Hypothalamus (tissue), 51 donors: Measurements from ENCODE around the gene GNPTG.
"Not testable (repeated sequence)": the region's sequence is repeated elsewhere in the genome, so short reads cannot be mapped to it uniquely, and the experiment has no call there.

ENCODE experiments used
- DNase-seq, 51 donors: peaks; one replicate each; lab custom pipeline; 2025; lab: John Stamatoyannopoulos, UW

GNPTG gene

DNA sequence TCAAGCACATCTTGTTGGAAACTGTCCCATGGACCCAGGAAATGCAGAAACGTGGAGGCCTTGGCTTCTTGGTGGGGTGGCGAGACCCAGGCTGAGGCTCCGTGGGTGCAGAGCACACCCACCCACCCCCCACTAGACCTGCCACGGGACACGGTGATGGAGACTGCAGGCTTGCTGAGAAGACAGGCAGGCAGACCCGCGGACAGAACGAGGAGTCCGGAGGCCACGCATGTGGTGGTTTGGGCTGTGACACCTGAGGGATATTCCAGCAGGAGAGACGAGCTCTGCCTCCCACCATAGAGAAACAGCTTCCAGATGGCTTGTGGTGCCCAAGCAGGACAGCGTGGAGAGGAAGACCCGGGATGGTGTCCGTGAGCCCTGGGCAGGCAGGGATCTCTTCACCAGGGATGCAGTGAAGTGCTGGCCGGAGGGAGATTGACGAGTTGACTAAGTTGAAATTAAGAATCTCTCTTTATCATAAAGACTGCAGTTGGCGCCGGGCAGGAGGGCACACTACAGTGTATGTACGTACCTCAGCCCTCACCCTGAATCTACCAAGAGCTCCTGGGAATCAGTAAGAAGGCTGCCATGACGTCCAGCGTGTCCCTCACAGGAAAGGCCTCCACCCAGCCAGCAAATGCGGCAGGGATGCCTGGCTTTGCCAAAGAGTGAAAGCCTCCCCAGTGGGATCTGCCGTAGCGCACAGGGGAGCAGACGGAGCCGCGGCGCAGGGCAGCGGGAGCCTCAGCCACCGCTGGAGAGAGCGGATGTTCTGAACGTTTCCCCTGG is 34.1 kb upstream of the GNPTG start:
- DNase-seq = no peak

DNA sequence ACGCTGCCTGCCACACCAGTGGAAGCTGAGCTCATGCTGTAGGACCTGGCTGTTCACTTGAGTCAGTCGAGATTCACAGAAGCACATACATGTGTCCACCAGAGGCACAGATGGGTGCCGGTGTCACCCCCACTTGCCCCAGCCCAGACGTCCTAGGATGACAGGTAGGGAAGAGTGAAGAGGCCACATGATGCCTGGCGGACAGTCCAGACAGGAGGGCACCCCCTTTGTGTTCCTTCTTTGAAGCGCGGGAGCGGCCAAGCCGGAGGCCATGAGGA is 33.5 kb upstream of the GNPTG start:
- no peak for DNase-seq

DNA sequence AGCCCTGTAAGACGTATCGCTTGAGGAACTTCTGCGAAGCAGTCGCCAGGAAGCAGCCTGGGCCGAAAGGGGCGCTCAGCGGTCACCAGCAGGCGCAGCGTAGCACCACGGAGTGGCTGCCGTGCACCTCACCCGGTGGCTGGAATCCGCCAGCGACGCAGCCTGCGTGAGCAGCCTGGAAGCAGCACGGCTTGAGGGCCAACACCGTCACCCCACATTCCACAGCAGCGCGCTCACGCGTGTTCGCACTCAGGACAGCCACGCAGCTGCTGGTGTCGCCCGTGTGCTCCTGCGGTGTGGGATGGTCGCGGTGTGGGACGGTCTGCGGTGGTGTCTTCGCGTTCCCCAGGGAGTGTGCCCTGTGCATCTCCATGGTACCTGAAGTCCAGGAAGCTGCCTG is 32.7 kb upstream of the GNPTG start:
- DNase-seq = no peak

DNA sequence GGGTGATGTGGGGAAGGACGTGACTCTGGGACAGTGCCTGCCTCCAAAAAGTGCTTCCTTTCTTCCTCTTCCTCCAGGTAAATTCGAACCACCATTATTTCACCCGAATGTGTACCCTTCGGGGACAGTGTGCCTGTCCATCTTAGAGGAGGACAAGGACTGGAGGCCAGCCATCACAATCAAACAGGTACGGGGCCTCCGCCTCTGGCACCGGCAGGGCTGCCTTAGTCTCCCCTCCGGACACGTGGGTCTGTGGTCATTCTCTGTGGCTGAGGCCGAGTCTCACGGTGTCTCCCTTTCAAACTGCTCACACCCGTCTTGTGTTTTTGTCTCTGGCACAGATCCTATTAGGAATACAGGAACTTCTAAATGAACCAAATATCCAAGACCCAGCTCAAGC is 31.6 kb upstream of the GNPTG start:
- no peak for DNase-seq

DNA sequence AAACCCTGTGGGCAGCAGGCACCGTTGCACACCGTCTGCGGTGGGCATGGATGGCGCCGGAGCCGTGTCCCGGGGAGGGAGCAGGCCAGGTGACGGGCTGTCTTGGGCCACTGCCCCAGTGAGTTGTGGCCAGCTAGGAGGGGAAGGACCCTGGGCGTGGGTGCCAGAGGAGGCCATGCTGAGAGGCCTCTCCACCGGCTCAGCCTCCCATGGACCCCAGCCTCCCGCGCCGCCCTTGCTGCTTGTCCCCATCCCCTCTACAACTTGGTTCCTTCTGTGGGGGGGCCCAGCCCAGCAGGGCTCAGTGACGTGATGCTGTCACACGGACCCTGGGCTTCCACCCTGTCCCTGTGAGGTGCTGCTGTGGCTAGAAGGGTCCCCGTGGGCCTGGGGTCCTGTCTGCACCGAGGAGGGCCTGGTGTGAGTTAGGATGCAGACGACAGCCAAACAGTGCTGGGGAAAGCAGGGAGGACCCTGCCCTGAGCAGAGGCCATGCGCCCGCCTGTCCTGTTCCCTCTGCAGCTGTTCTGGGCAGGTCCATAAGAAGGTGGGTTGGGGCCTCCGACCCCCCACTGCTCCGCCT is 31.0 kb upstream of the GNPTG start:
- DNase-seq = no peak

DNA sequence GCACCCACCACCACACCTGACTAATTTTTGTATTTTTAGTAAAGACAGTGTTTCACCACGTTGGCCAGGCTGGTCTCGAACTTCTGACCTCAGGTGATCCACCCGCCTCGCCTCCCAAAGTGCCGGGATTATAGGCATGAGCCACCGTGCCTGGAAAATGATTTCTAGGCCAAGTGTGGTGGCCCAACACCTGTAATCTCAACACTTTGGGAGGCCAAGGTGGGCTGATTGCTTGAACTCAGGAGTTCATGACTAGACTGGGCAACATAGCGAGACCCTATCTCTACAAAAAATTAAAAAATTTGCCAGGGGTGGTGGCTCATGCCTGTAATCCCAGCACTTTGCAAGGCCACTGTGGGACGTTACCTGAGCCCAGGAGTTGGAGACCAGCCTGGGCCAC is 29.3 kb upstream of the GNPTG start:
- no peak for DNase-seq

DNA sequence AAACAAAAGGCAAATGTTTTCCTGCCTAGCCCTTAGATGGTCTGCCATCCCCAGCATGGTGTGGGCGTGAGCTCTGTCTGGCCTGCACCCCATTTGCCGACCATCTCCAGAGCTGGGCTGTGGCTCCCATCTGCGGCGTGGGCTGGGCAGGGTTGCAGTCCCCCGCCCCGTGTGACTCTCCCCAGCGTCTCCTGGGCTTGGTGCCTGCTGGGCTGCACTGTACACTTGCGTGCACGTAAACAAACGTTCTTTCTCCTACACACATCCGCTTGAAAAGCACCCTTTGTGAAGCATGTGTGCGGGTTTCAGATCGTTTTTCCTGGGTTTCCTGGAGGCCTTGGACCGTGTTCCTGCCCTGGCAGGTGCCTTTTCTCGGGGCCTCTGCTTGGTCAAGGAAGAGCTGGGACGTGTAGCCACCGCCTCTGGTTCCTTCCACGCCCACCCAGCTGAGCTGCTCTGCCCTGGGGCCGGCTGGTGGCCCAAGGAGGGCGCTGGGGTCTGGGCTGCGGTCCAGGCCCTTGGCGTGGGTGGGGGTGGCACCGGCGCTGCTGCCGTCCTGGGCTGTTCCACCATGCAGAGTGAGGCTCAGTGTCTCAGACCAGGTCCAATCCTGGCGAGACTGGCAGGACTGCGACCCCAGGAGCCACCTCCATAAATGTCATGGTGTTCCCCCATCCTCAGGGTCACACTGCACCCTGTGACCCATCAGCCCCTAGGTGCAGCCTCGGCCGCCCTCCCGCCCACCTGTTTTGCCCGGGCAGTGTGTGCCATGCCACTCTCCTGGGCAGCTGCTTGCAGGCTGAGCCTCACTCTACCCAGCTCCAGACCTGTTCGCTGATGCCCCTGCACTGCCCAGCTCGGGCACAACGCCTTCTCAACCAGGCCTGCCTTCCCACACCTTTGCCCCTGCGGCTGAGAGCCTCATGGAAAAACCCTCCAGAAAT is 28.2 kb upstream of the GNPTG start:
- DNase-seq = peak in 30 of 51 donors; percentile 15 to 65 (median 36)

DNA sequence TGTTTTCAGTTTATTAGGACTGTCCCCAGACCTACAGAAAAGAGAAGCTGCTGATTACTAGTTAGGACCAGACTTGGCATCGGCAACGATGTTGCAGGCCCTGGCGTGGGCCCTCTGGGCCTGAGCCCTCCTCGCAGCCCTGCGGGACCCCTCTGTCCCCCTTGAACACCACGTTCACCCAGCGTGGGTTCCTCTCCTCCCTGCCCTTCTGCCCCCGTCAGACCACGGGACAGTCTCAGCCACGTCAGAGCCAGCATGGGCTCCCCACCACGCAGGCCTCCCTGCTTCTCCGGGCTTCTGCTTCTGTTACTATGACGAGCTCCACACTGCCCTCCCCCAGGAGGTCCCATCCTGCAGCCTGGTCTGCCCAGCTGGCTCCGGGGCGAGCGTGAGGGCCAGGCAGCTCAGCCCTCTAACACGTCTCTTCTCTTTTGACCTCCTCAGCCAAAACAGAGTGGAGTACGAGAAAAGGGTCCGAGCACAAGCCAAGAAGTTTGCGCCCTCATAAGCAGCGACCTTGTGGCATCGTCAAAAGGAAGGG is 27.4 kb upstream of the GNPTG start:
- DNase-seq = no peak

DNA sequence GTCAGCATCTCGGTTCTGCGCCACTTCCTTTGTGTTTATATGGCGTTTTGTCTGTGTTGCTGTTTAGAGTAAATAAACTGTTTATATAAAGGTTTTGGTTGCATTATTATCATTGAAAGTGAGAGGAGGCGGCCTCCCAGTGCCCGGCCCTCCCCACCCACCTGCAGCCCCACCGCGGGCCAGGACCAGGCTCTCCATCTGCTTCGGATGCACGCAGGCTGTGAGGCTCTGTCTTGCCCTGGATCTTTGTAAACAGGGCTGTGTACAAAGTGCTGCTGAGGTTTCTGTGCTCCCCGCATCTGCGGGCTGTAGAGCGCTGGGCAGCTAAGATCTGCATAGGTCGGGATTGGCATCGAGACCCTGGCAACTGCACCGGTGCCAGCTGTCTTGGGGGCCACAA is 26.5 kb upstream of the GNPTG start:
- DNase-seq = no peak

DNA sequence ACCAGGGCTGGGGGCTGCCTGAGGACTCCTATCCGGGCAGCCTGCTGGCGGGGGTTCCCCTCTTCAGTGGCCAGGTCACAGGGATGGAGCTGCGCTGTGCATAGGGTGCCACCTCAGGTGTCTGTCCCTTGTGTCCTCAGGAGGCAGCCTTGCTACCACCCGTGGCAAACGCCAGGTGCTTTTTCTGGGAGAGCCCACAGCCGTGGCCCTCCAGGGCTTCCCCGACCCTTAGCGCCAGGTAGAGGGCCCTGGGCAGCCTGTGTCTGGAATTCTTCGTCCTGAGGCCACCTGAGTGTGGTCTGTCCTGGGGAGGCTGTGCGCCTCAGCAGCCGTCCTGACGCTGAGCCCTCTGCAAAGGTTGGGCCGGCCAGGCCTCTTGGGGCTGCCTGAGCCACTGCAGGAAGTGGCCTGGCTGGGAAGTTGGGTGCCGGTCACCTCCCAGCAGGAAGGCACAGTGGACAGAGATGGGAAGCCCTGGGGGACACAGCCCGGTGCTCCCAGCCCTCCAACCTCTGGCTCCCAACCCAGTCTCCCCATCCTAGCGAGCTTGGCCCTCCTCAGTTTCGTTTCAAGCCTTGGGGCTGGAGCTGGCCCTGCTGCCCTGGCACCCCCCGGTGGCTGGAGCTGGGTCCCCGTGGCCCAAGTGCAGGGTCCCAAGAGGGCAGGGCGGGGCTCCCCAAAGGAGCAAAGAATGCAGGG is 25.9 kb upstream of the GNPTG start:
- DNase-seq = no peak

DNA sequence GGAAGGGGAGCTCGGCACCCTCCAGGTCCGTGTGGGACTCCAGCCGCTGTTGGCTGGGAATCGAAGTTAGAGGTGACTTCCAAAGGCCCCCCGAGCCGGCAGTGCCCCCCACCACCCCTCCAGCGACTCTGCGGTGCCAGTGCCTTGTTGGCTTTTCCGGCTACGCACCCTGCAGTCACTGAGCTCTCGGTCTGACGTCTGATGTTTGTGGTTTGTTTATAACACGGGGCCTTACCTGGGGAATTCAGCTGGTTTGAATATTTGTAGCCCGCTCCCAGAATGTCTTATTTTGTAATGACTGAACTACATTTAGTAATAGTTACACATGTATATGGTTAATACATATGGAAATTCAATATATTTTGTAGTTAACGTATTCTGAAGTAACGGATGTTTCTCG is 25.3 kb upstream of the GNPTG start:
- DNase-seq = no peak

DNA sequence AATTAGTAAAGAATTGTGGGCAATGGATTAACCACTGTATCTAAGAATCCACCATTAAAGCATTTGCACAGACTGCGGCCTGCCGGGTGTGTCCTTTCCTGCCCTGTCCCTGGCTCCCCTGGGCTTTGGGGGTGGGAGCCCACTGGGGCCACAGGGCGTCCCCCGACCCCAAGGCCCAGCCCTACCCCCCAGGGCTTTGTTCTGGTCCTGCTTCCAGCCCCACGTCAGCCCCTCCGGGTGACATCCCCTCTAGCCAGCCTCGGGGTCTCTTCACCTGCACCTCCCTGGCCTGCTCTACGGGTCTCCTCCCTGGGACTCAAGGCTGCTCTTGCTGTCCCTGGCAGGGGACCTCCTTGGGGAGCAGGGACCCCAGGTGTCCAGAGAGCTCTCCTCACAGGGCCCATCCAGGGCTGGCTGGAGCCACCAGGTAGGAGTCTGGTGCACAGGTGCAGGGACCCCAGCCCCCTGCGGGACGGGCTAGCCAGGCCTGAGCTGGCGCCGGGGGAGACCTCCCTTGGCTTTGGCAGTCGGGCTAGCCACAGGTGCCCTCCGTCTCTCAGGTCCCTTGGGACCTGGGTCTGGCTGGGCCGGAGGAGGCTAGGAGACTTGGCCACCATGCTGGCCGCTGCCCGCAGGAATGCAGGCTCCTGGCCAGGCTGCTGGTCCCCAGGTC is 24.6 kb upstream of the GNPTG start:
- DNase-seq = no peak

DNA sequence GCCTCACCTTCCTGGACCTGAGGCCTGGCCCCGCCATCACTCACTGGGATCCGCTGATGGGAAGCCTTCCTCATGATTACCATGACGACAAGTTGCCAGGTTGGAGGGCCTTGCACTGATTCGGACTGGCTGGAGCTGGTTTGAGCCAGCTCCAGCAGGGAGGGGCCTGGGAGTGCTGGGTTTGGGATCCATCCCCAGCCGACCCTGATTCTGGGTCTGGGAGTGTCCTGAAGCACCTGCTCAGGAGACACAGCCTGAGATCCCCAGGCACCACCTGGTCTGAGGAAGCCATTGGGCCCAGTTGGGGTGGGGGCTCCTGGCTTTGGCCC is 24.1 kb upstream of the GNPTG start:
- DNase-seq = peak in 3 of 51 donors; percentile 24 to 30 (median 24)

DNA sequence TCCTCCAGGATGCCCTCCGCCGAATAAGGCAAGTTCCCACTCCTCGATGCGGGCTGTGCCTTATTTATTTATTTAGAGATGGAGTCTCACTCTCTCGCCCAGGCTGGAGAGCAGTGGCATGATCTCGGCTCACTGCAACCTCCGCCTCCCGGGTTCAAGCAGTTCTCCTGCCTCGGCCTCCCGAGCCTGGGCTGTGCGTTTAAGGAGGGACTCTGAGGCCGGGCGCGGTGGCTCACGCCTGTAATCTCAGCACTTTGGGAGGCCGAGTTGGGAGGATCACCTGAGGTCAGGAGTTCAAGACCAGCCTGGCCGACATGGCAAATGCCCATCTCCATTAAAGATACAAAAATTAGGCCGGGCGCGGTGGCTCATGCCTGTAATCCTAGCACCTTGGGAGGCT is 23.6 kb upstream of the GNPTG start:
- DNase-seq = not testable (repeated sequence)

DNA sequence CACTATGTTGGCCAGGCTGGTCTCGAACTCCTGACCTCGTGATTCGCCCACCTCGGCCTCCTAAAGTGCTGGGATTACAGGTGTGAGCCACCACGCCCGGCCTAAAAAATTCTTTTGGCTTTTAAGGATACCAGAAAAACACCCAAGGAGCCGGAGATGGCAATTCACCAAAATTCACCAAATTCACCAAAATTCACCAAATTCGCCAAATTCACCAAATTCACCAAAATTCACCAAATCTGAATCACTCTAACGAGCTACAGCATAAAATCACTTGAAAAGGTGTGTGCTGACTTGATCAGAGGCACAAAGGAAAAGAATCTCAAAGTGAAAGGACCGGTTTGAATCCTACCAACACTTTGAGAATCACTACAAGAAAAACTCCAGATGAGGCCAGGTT is 22.8 kb upstream of the GNPTG start:
- not testable (repeated sequence) for DNase-seq

DNA sequence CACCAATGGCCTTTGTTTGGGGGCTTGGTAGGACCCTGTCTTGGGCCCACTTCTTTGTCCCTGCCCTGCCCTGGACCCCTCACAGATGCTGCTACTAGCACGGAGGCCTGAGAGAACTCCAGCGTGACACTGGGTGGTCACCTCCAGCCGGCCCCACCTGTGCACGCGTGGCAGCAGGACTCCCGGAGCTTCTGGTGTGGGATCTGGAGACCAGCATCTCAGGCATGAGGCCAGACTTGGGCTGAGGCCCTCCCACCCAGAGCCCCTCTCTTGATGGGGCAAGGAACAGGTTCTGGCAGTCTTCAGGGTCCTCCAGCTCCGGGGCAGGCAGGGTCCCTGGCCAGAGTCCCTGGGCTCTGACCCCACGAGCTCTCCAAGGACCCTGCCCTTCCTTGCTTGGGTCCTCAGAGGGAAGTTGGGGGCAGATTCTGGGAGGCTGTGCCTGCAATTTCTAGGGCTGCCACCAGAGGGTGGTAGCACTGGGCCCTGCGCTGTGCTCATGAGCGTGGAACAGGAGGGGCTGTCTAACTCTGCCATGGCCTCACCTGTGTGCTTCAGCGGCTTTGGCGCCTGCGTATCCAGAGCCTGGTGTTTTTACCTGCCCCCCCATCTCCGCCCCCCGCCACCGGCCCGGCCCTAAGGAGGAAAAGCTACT is 21.3 kb upstream of the GNPTG start:
- no peak for DNase-seq

DNA sequence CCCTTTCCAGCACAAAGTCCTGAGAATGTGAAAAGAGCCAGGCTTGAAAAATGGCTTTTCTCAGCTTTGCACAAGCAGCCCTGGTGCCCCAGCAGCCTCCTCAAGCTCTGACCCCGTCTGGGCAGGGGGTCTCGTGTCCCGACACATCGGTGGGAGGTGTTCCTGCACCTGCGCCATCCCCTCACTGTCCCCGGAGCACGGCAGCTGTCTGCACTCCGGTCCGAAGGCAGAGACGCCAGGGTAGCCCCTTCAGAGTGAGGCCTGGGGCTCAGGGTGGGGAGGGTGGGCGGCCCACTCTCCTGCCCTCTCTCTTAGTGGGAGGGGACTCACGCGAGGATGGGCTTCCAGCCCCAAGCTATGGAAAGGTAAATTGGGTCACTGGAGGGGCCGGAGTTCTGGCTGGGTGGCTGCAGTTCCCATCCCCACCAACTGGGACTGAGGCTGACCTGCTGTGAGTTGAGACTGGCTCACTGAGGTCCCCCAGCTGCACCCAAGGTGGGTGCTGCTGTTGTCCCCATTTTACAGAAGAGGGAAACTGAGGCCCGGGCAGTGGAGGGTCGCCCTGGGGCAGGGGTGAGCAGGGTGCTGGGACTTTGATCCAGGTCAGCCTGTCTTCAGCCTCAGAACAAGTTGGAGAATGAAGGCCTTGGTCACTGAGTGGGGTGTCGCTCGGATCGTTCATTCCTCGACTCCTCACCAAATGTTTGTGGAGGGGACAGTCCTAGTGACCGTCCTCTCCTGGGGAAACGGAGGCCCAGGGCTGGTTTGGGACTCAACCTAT is 20.6 kb upstream of the GNPTG start:
- no peak for DNase-seq

DNA sequence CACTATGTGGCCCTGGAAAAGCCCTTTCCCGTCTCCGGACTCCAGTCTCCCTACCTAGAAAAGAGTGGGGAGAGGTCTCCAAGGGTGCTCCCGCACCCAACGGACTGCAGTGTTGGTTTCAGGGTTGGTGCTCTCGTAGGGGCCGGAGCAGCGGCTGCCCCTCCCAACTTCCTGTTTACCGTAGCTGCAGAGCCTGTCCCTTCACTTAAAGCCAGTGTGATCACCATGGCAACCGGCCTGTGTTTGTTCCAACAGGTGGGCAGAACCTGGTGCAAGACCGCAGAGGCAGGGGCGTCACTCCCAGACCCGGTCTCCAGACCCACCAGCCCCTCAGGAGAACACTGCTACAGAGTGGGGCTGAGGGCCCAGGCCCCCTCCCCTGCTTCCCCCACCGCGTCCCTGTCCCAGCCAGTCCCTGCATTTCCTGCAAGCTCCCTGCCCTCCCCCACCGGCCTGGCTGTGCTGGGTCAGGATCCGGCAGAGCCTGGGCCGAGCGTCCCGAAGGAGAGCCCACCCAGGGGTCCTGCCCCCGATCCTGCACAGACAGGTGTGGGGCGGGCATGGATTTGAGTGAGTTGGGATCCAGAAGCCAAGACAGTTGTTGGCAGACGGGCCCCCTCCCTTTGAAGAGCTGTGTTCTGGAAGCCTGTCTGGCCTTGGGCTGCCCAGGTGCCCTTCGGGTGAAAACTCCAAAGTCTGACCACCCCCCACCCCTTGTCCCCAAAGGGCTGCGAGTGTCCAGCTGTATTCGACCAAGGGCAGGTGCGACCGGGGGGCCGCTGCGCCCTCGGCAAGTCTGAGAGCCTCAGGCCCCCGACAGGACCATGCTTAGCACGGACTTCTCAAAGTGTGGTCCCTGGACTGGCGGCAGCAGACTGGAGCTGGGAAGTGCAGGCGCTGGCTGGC is 19.8 kb upstream of the GNPTG start:
- DNase-seq = peak in 19 of 51 donors; percentile 9 to 69 (median 37)
